HAP-1 (cell line): ENCODE measurements around the gene ZNF578.
"Not testable (repeated sequence)": the region's sequence is repeated elsewhere in the genome, so short reads cannot be mapped to it uniquely, and the experiment has no call there.

Experiments used
- DNase-seq, 2 experiments: peaks; one replicate each; pipeline ENCODE4 v3.0.0-alpha.2; 2016 to 2020; ENCODE audit warnings: low spot score in 2 of 2
- H3K27me3 ChIP-seq: fragments of 250-450 bp; sonication (Bioruptor Pico); 2 replicates; pipeline ENCODE4 v1.5.1; 2020; ENCODE audit warnings: low read depth, mild to moderate bottlenecking, moderate library complexity
- H3K36me3 ChIP-seq: fragments of 250-450 bp; sonication (Bioruptor Pico); replicated peaks from 2 replicates; pipeline ENCODE4 v1.5.1; 2020; ENCODE audit warnings: mild to moderate bottlenecking
- H3K4me1 ChIP-seq: fragments of 250-450 bp; sonication (Bioruptor Pico); 2 replicates; pipeline ENCODE4 v1.5.1; 2020; ENCODE audit warnings: mild to moderate bottlenecking
- H3K4me3 ChIP-seq: fragments of 250-450 bp; sonication (Bioruptor Pico); 2 replicates; pipeline ENCODE4 v1.5.1; 2020; ENCODE audit warnings: mild to moderate bottlenecking, moderate library complexity
- H3K9me3 ChIP-seq: fragments of 250-450 bp; sonication (Bioruptor Pico); 2 replicates; pipeline ENCODE4 v1.5.1; 2020; ENCODE audit warnings: mild to moderate bottlenecking, moderate library complexity
- in situ Hi-C: fragments of 300-500 bp; cut with MboI; formaldehyde crosslinking; loops from 3 replicates; pipeline ENCODE4 v1.14.3; 2020; ENCODE audit warnings: low sequenced_read_pairs, inconsistent platforms, mixed read lengths

ZNF578 gene

GRCh38 chr19:52453324-52454094 is at the start of gene ZNF578:
Gene ZNF578 (plus strand): TSS chr19:52453553. CDS start chr19:52501846, 48,293 bp downstream.
- in situ Hi-C loops: no loop called here
- no peaks in the 10 kb centered on the region; the same call in 1 of the 2 replicates for H3K9me3 ChIP-seq
- H3K36me3 ChIP-seq: no peaks in the 10 kb centered on the region
- no peak within 1 kb of the TSS for H3K4me3 ChIP-seq
- H3K4me1 ChIP-seq: no peaks in the 10 kb centered on the region
- no peak for DNase-seq
- no peaks in the 10 kb centered on the region for H3K27me3 ChIP-seq

GRCh38 chr19:52410276-52410675 is 43.1 kb upstream of the ZNF578 start:
- no peak for DNase-seq
- H3K36me3 ChIP-seq: no peaks in the 10 kb centered on the region
- in situ Hi-C loops: no loop called here
- H3K4me1 ChIP-seq: no peaks in the 10 kb centered on the region
- H3K27me3 ChIP-seq: no peaks in the 10 kb centered on the region
- H3K4me3 ChIP-seq: no peak overlapping the region
- H3K9me3 ChIP-seq: no peaks in the 10 kb centered on the region

- Histone ChIP-seq H3K4me3 (no peak overlapping the region), H3K36me3 (no peaks in the 10 kb centered on the region), H3K4me1 (no peaks in the 10 kb centered on the region), H3K9me3 (no peaks in the 10 kb centered on the region; the same call in 1 of the 2 replicates), H3K27me3 (no peaks in the 10 kb centered on the region)
- no peak for DNase-seq
- in situ Hi-C loops: no loop called here
Observed at GRCh38 chr19:52415711-52416110, 37.6 kb upstream of the ZNF578 start.

GRCh38 chr19:52428937-52429336 is 24.4 kb upstream of the ZNF578 start, which contains the start of gene ZNF534:
Gene ZNF534 (plus strand): TSS chr19:52429148. CDS start chr19:52431475, 2,327 bp downstream.
- no peak for DNase-seq
- Histone ChIP-seq H3K4me3 (no peak within 1 kb of the TSS), H3K9me3 (no peaks in the 10 kb centered on the region), H3K36me3 (no peaks in the 10 kb centered on the region), H3K4me1 (no peaks in the 10 kb centered on the region), H3K27me3 (no peaks in the 10 kb centered on the region)
- in situ Hi-C loops: no loop called here

- peaks cover 3% of the 10 kb centered on the region; the same call in 1 of the 2 replicates for H3K9me3 ChIP-seq
- DNase-seq: no peak
- H3K27me3 ChIP-seq: no peaks in the 10 kb centered on the region
- no peaks in the 10 kb centered on the region for H3K4me1 ChIP-seq
- in situ Hi-C loops: no loop called here
- H3K4me3 ChIP-seq: no peak overlapping the region
- no peaks in the 10 kb centered on the region for H3K36me3 ChIP-seq
Observed at GRCh38 chr19:52442179-52442578, 11.2 kb upstream of the ZNF578 start.

GRCh38 chr19:52444506-52444905 is 8.8 kb upstream of the ZNF578 start:
- no peak for DNase-seq
- Histone ChIP-seq H3K36me3 (no peaks in the 10 kb centered on the region), H3K4me1 (no peaks in the 10 kb centered on the region), H3K27me3 (no peaks in the 10 kb centered on the region), H3K9me3 (peaks cover 3% of the 10 kb centered on the region; the same call in 1 of the 2 replicates), H3K4me3 (no peak overlapping the region)
- in situ Hi-C loops: no loop called here

- Histone ChIP-seq H3K36me3 (no peaks in the 10 kb centered on the region), H3K9me3 (peaks cover 3% of the 10 kb centered on the region; the same call in 1 of the 2 replicates), H3K4me3 (no peak overlapping the region), H3K27me3 (no peaks in the 10 kb centered on the region), H3K4me1 (no peaks in the 10 kb centered on the region)
- no peak for DNase-seq
- in situ Hi-C loops: no loop called here
Observed at GRCh38 chr19:52451241-52451640, 2.1 kb upstream of the ZNF578 start.

GRCh38 chr19:52464798-52465470 is 11.6 kb downstream of the ZNF578 start:
- Histone ChIP-seq H3K4me3 (no peak overlapping the region), H3K4me1 (no peaks in the 10 kb centered on the region), H3K9me3 (no peaks in the 10 kb centered on the region), H3K27me3 (no peaks in the 10 kb centered on the region), H3K36me3 (no peaks in the 10 kb centered on the region)
- no peak for DNase-seq
- in situ Hi-C loops: no loop called here

- H3K36me3 ChIP-seq: no peaks in the 10 kb centered on the region
- no peaks in the 10 kb centered on the region for H3K4me1 ChIP-seq
- DNase-seq: no peak
- in situ Hi-C loops: no loop called here
- H3K27me3 ChIP-seq: no peaks in the 10 kb centered on the region
- peaks cover 6% of the 10 kb centered on the region for H3K9me3 ChIP-seq
- H3K4me3 ChIP-seq: no peak overlapping the region
Observed at GRCh38 chr19:52473655-52474350, 20.4 kb downstream of the ZNF578 start.

GRCh38 chr19:52474351-52475127 is 21.2 kb downstream of the ZNF578 start:
- Histone ChIP-seq H3K4me1 (no peaks in the 10 kb centered on the region), H3K27me3 (no peaks in the 10 kb centered on the region), H3K9me3 (peaks cover 6% of the 10 kb centered on the region), H3K4me3 (no peak overlapping the region), H3K36me3 (no peaks in the 10 kb centered on the region)
- in situ Hi-C loops: no loop called here
- DNase-seq: no peak

- H3K4me3 ChIP-seq, H3K9me3 ChIP-seq, H3K4me1 ChIP-seq, H3K27me3 ChIP-seq, DNase-seq, H3K36me3 ChIP-seq, in situ Hi-C loops: not testable (repeated sequence)
Observed at GRCh38 chr19:52484111-52484743, 30.9 kb downstream of the ZNF578 start.

GRCh38 chr19:52485064-52485463 is 31.7 kb downstream of the ZNF578 start:
- DNase-seq, H3K9me3 ChIP-seq, H3K4me1 ChIP-seq, H3K36me3 ChIP-seq, H3K27me3 ChIP-seq, in situ Hi-C loops, H3K4me3 ChIP-seq: not testable (repeated sequence)
